Muscle of arm (tissue), 12 donors: Measurements from ENCODE around the gene KPNA3. TPM values are rescaled to one million over a fixed set of nuclear protein-coding genes. Genes with fewer than 3 reads are reported as not detected.

Experiments used
- DNase-seq: peaks from one replicate; pipeline ENCODE4 v3.0.0-alpha.2; 2013
- polyA plus RNA-seq, 12 donors: library from polyadenylated mRNA; unstranded; fragments of 120-200 nt; gene quantifications; one replicate each; pipeline ENCODE4 v1.2.1, GENCODE V29; 2013; ENCODE audit not compliant: insufficient read length in 12 of 12

Gene KPNA3
- polyA plus RNA-seq, 12 donors = 32.7 to 94.0 (median 43.4) TPM

- DNase-seq = no peak
These were observed 110.5 kb downstream of the KPNA3 start for GRCh38 chr13:49681842-49682435.

- no peak for DNase-seq
These were observed 113.2 kb downstream of the KPNA3 start for GRCh38 chr13:49679246-49679645.

- DNase-seq = no peak
These were observed 114.1 kb downstream of the KPNA3 start for GRCh38 chr13:49678191-49678914.

GRCh38 chr13:49676581-49677298 lies 115.7 kb downstream of the KPNA3 start:
- DNase-seq = no peak

- DNase-seq = no peak
These were observed 121.7 kb downstream of the KPNA3 start for GRCh38 chr13:49670828-49671227.

GRCh38 chr13:49669735-49670309 lies 122.7 kb downstream of the KPNA3 start:
- DNase-seq = peak; percentile 31

- DNase-seq = no peak
These were observed 124.7 kb downstream of the KPNA3 start for GRCh38 chr13:49667773-49668172.

- DNase-seq = no peak
These were observed 127.9 kb downstream of the KPNA3 start for GRCh38 chr13:49664606-49665005.

GRCh38 chr13:49657241-49657641 lies 135.2 kb downstream of the KPNA3 start:
- no peak for DNase-seq

GRCh38 chr13:49655906-49656305 lies 136.6 kb downstream of the KPNA3 start:
- DNase-seq = no peak

GRCh38 chr13:49654011-49654410 lies 138.5 kb downstream of the KPNA3 start:
- no peak for DNase-seq

- no peak for DNase-seq
These were observed 139.0 kb downstream of the KPNA3 start for GRCh38 chr13:49653478-49653877.

- DNase-seq = peak; percentile 58
These were observed 139.9 kb downstream of the KPNA3 start for GRCh38 chr13:49652355-49653305.

GRCh38 chr13:49651570-49652354 lies 140.7 kb downstream of the KPNA3 start:
- no peak for DNase-seq

- DNase-seq = no peak
These were observed 142.5 kb downstream of the KPNA3 start for GRCh38 chr13:49649963-49650312.

Other genes starting within 250 kb of the KPNA3 start
- gene RCBTB1, start 207.1 kb downstream of the KPNA3 start, polyA plus RNA-seq = 10 to 100 TPM in 11 of 12 donors, not detected in 1; 17.6 to 35.1 (median 23.0) TPM
- under 1 TPM in 10 of 12 donors, not detected in 2; 0.18 to 0.76 (median 0.30) TPM for gene ARL11, start 164.2 kb downstream of the KPNA3 start, polyA plus RNA-seq
- gene EBPL, start 101.2 kb downstream of the KPNA3 start, polyA plus RNA-seq = 10 to 100 TPM in 11 of 12 donors, not detected in 1; 19.7 to 39.6 (median 25.8) TPM
- gene SPRYD7, start 143.7 kb upstream of the KPNA3 start, polyA plus RNA-seq = 10 to 100 TPM in 11 of 12 donors, not detected in 1; 10.7 to 17.3 (median 13.1) TPM
- 10 to 100 TPM; 22.1 to 95.1 (median 28.1) TPM for gene TRIM13, start 204.4 kb upstream of the KPNA3 start, polyA plus RNA-seq
- gene KCNRG, start 222.8 kb upstream of the KPNA3 start, polyA plus RNA-seq = 1 to 10 TPM in 7 of 12 donors, under 1 TPM in 3, not detected in 2; 0.38 to 1.7 (median 1.1) TPM